HL-60 (cell line): ENCODE data around the gene FBXO28.

Experiments
- DNase-seq, 2 experiments: peaks; one replicate each; pipeline ENCODE4 v3.0.0-alpha.2; 2010 to 2020; ENCODE audit warnings: low read depth in 1 of 2, low spot score in 1 of 2
- H3K27ac ChIP-seq: fragments of 250-450 bp; sonication (Bioruptor Pico); replicated peaks from 2 replicates; pipeline ENCODE4 v1.5.1; 2020; ENCODE audit warnings: mild to moderate bottlenecking, moderate library complexity
- H3K27me3 ChIP-seq: fragments of 250-450 bp; sonication (Bioruptor Pico); 2 replicates; pipeline ENCODE4 v1.5.1; 2021; ENCODE audit warnings: mild to moderate bottlenecking, moderate library complexity; ENCODE audit not compliant: insufficient read depth, poor library complexity, severe bottlenecking
- H3K4me3 ChIP-seq: replicated peaks from 2 replicates; pipeline ENCODE4 v1.5.1; 2011; ENCODE audit warnings: mild to moderate bottlenecking, control low read depth, low read length; ENCODE audit not compliant: insufficient read depth
- CTCF ChIP-seq: IDR thresholded peaks from one replicate; pipeline ENCODE4 v1.5.1; 2011; ENCODE audit warnings: low read length, control low read depth, inconsistent platforms; ENCODE audit not compliant: insufficient read depth
- GABPA ChIP-seq: IDR thresholded peaks from 2 replicates; pipeline ENCODE4 v1.6.1; 2012; ENCODE audit warnings: low read depth
- POLR2AphosphoS5 ChIP-seq: IDR thresholded peaks from 2 replicates; pipeline ENCODE4 v1.6.1; 2012; ENCODE audit warnings: low read depth
- SPI1 ChIP-seq: IDR thresholded peaks from 2 replicates; pipeline ENCODE4 v1.6.1; 2012; ENCODE audit warnings: low read depth, mild to moderate bottlenecking, borderline replicate concordance
- TF ChIP-seq, protein P1 (sequence below): IDR thresholded peaks from 2 replicates; pipeline ENCODE4 v1.6.1; 2012; ENCODE audit warnings: low read depth; ENCODE audit not compliant: insufficient replicate concordance

FBXO28 gene

DNA sequence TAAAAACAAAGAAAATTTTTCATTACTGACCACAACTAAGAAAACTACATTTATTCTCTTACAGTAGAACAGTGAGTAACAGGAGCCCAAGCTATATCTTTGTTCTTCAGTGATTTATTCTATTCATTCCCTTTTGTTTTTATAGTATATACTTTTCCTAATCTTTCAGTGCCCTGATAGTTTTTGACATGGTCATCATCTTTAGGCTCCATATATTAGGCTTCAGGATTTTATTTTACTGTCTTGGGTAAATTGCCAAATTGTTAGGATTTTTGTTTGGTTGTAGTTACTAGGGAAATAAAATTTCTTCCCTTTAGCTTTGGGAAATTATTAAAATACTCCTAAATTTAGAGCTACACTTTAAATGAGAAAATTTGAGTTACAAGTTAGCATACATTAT is 10.3 kb downstream of the FBXO28 start:
- TF ChIP-seq, protein P1, sequence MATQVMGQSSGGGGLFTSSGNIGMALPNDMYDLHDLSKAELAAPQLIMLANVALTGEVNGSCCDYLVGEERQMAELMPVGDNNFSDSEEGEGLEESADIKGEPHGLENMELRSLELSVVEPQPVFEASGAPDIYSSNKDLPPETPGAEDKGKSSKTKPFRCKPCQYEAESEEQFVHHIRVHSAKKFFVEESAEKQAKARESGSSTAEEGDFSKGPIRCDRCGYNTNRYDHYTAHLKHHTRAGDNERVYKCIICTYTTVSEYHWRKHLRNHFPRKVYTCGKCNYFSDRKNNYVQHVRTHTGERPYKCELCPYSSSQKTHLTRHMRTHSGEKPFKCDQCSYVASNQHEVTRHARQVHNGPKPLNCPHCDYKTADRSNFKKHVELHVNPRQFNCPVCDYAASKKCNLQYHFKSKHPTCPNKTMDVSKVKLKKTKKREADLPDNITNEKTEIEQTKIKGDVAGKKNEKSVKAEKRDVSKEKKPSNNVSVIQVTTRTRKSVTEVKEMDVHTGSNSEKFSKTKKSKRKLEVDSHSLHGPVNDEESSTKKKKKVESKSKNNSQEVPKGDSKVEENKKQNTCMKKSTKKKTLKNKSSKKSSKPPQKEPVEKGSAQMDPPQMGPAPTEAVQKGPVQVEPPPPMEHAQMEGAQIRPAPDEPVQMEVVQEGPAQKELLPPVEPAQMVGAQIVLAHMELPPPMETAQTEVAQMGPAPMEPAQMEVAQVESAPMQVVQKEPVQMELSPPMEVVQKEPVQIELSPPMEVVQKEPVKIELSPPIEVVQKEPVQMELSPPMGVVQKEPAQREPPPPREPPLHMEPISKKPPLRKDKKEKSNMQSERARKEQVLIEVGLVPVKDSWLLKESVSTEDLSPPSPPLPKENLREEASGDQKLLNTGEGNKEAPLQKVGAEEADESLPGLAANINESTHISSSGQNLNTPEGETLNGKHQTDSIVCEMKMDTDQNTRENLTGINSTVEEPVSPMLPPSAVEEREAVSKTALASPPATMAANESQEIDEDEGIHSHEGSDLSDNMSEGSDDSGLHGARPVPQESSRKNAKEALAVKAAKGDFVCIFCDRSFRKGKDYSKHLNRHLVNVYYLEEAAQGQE: no peak
- TF ChIP-seq CTCF (no peak), GABPA (no peak), POLR2AphosphoS5 (no peak)
- no peak for DNase-seq
- H3K27ac ChIP-seq: no peak overlapping the region
- H3K4me3 ChIP-seq: no peak overlapping the region
- H3K27me3 ChIP-seq: no peaks in the 10 kb centered on the region

GRCh38 chr1:224127925-224128819 is 14.3 kb downstream of the FBXO28 start:
- TF ChIP-seq SPI1: no peak
- no peak for TF ChIP-seq POLR2AphosphoS5
- TF ChIP-seq CTCF: no peak
- TF ChIP-seq GABPA: no peak
- TF ChIP-seq, protein P1: no peak
- no peak for DNase-seq
- Histone ChIP-seq H3K27ac (no peak overlapping the region), H3K27me3 (no peaks in the 10 kb centered on the region), H3K4me3 (no peak overlapping the region)

DNA sequence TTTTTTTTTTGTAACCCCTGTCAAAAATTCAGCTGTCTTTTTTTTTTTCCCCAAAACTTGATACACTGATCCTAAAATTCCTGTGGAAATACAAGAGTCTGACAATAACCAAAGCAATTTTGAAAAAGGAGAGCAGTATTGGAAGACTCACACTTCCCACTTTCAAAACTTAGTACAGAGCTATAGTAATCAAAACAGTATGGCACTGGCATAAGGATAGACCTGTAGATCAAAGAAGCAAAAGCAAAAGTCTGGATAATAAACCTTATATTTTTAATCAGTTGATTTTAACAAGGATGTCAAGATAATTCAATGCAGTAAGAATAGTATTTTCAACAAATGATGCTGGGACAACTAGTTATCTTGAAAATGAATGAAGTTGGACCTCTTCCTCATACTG is 17.3 kb downstream of the FBXO28 start:
- Histone ChIP-seq H3K27me3 (no peaks in the 10 kb centered on the region), H3K4me3 (no peak overlapping the region), H3K27ac (no peak overlapping the region)
- TF ChIP-seq SPI1: no peak
- TF ChIP-seq, protein P1: no peak
- no peak for TF ChIP-seq POLR2AphosphoS5
- no peak for TF ChIP-seq GABPA
- TF ChIP-seq CTCF: no peak
- DNase-seq: no peak
